C4-2B (cell line): ENCODE measurements around the gene RORC.

Experiments
- ZFX ChIP-seq: fragments of 450-650 bp; IDR thresholded peaks from 2 replicates; pipeline ENCODE4 v1.6.1; 2017
- TF ChIP-seq, protein P1 (sequence below): fragments of 450-650 bp; conservative IDR thresholded peaks from 2 replicates; pipeline ENCODE4 v1.5.1; 2017; ENCODE audit warnings: mild to moderate bottlenecking

GRCh38 chr1:151803915-151804314, 27.7 kb downstream of the RORC start:
- TF ChIP-seq, protein P1, sequence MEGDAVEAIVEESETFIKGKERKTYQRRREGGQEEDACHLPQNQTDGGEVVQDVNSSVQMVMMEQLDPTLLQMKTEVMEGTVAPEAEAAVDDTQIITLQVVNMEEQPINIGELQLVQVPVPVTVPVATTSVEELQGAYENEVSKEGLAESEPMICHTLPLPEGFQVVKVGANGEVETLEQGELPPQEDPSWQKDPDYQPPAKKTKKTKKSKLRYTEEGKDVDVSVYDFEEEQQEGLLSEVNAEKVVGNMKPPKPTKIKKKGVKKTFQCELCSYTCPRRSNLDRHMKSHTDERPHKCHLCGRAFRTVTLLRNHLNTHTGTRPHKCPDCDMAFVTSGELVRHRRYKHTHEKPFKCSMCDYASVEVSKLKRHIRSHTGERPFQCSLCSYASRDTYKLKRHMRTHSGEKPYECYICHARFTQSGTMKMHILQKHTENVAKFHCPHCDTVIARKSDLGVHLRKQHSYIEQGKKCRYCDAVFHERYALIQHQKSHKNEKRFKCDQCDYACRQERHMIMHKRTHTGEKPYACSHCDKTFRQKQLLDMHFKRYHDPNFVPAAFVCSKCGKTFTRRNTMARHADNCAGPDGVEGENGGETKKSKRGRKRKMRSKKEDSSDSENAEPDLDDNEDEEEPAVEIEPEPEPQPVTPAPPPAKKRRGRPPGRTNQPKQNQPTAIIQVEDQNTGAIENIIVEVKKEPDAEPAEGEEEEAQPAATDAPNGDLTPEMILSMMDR, result no peak
- no peak for TF ChIP-seq ZFX
